ENCODE data around the gene TRPC3.

DNA sequence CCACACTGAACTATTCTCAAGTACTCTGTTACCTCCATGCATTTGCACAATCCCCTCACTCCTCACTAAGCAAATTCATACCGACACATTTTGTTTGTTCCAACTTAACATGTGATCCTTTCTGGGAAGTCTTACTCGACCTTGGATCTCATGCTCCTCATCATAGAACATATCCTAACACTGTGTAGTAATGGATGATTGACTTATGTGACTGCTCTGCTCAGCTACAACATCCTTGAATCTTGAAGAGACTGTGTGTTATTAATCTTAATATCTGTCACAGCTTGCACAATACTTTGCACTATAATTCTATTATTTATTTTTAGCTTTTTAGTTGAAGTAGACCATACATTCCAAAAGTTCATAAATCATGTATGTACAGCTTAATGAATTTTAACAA, 23.9 kb upstream of the TRPC3 start:
- no peak for TF ChIP-seq CTCF (IDR thresholded peaks at IDR 0.05)
- TF ChIP-seq POLR2A (IDR thresholded peaks at IDR 0.05), result no peak
